BJ (cell line): Measurements from ENCODE around the gene RHEB. TPM values are rescaled to one million over a fixed set of nuclear protein-coding genes. Genes with fewer than 3 reads are reported as not detected.
A peak's percentile ranks its signal among the peaks of the same experiment; 100 is the strongest.

ENCODE experiments used
- CTCF ChIA-PET: fragments of 350-600 bp; formaldehyde crosslinking; extraction: SDS; loops from one replicate; lab custom pipeline; 2021; ENCODE audit warnings: antibody characterized with exemption, inconsistent platforms; lab: Yijun Ruan, JAX
- POLR2A ChIA-PET: fragments of 300-600 bp; sonication (Branson Sonifier 250); formaldehyde crosslinking; extraction: SDS; loops from one replicate; lab custom pipeline; 2021; ENCODE audit warnings: antibody characterized with exemption; lab: Charles Lee
- DNase-seq: peaks from one replicate; pipeline ENCODE4 v3.0.0-alpha.2; 2011; ENCODE audit warnings: low read depth
- H3K27me3 ChIP-seq: 2 replicates; pipeline ENCODE4 v1.6.0; 2011; ENCODE audit warnings: low read length; ENCODE audit not compliant: control insufficient read depth, insufficient read depth
- H3K36me3 ChIP-seq: 2 replicates; pipeline ENCODE4 v1.5.1; 2011; ENCODE audit warnings: low read length; ENCODE audit not compliant: control insufficient read depth, insufficient read depth
- H3K4me3 ChIP-seq: 2 replicates; pipeline ENCODE4 v1.5.1; 2011; ENCODE audit warnings: low read depth, mild to moderate bottlenecking, control low read depth, low read length
- polyA plus RNA-seq: library from polyadenylated mRNA; depleted of rRNA; stranded (reverse); fragments of >200 nt; gene quantifications from 2 replicates; pipeline ENCODE4 v1.2.3, GENCODE V29; 2011
- TF ChIP-seq, protein P1 (sequence below): IDR thresholded peaks from 2 replicates; pipeline ENCODE4 v1.5.1; 2011; ENCODE audit warnings: low read depth, mild to moderate bottlenecking, control low read depth, inconsistent platforms, low read length, moderate library complexity; ENCODE audit not compliant: insufficient read depth

Gene RHEB
- polyA plus RNA-seq, 1 experiment, result 45.4 TPM

GRCh38 chr7:151429560-151430331 lies 89.9 kb downstream of the RHEB start:
- DNase-seq, result no peak
- Histone ChIP-seq H3K27me3 (peaks cover 1% of the 10 kb centered on the region; the same call in 1 of the 2 replicates), H3K36me3 (no peaks in the 10 kb centered on the region), H3K4me3 (no peak overlapping the region)
- TF ChIP-seq, protein P1, sequence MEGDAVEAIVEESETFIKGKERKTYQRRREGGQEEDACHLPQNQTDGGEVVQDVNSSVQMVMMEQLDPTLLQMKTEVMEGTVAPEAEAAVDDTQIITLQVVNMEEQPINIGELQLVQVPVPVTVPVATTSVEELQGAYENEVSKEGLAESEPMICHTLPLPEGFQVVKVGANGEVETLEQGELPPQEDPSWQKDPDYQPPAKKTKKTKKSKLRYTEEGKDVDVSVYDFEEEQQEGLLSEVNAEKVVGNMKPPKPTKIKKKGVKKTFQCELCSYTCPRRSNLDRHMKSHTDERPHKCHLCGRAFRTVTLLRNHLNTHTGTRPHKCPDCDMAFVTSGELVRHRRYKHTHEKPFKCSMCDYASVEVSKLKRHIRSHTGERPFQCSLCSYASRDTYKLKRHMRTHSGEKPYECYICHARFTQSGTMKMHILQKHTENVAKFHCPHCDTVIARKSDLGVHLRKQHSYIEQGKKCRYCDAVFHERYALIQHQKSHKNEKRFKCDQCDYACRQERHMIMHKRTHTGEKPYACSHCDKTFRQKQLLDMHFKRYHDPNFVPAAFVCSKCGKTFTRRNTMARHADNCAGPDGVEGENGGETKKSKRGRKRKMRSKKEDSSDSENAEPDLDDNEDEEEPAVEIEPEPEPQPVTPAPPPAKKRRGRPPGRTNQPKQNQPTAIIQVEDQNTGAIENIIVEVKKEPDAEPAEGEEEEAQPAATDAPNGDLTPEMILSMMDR, result no peak
- ChIA-PET POLR2A (no interaction called here), CTCF (interaction anchor here (0.6 kb wide), 1 partner anchor 14 kb away, joined by 4 read pairs; no protein-coding TSS in a partner anchor)

- ChIA-PET POLR2A (interaction anchor here (1.2 kb wide), 1 partner anchor 31 kb away, joined by 3 read pairs; no protein-coding TSS in a partner anchor), CTCF (interaction anchor here (1.3 to 1.4 kb wide), 2 partner anchors 8 to 20 kb away, joined by 4 to 8 read pairs; no protein-coding TSS in a partner anchor)
- Histone ChIP-seq H3K4me3 (no peak overlapping the region), H3K36me3 (no peaks in the 10 kb centered on the region), H3K27me3 (peaks cover 1% of the 10 kb centered on the region; the same call in 1 of the 2 replicates)
- TF ChIP-seq, protein P1, result no peak
- no peak for DNase-seq
Measured at GRCh38 chr7:151429237-151429559, 90.5 kb downstream of the RHEB start.

DNA sequence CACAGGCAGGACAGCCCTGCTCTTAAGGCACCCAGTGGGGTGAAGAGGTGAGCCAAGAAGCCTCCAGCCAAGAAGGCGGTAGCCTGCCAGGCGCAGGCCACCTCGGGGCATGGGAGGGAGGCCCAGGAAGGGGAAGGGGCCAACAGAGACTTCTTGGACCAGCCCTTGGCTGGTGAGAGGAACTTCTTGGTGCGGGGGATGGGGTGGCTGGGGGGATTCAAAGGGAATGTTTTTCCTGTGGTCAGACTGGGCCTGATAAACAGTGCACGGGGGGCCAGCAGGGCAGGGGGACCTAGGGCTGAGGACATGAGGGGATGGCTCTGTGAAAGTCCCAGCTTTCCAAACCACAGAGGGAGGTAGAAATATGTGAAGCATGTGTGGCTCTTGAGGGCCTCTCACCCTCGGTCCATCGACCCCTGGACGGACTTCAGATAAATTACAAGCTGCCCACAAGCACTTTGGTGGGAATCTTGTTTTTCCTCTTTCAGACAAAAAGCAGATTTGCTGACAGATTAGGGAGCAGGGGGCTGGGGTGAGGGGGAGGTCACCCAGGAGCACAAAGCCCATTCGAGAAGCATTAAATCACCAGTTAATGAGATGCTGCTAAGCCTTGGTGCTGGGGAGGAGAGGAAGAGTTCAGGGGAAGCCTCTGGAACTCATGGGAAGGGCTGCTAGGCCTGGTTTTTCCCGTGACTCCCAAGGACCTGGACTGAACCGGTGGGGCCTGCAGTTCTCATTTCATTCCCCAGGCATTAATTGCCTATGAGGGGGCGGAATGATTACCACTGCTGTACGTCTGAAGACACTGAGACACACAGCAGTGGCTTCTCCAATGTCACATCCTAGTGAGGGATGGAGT lies 91.1 kb downstream of the RHEB start:
- no peaks in the 10 kb centered on the region for H3K36me3 ChIP-seq
- POLR2A ChIA-PET, result interaction anchor here (1.2 kb wide), 1 partner anchor 31 kb away, joined by 3 read pairs; no protein-coding TSS in a partner anchor
- CTCF ChIA-PET, result interaction anchor here (1.3 to 1.4 kb wide), 2 partner anchors 8 to 21 kb away, joined by 4 to 8 read pairs; no protein-coding TSS in a partner anchor
- no peak overlapping the region for H3K4me3 ChIP-seq
- DNase-seq, result peak; percentile 84
- TF ChIP-seq, protein P1, result no peak
- peaks cover 1% of the 10 kb centered on the region; the same call in 1 of the 2 replicates for H3K27me3 ChIP-seq

- TF ChIP-seq, protein P1, result no peak
- no peaks in the 10 kb centered on the region for H3K36me3 ChIP-seq
- no peak for DNase-seq
- H3K4me3 ChIP-seq, result no peak overlapping the region
- H3K27me3 ChIP-seq, result peaks cover 3% of the 10 kb centered on the region
- CTCF ChIA-PET, result interaction anchor here (1.3 to 1.4 kb wide), 2 partner anchors 9 to 21 kb away, joined by 4 to 8 read pairs; no protein-coding TSS in a partner anchor
- POLR2A ChIA-PET, result interaction anchor here (1.2 kb wide), 1 partner anchor 32 kb away, joined by 3 read pairs; no protein-coding TSS in a partner anchor
Measured at GRCh38 chr7:151427705-151428377, 91.9 kb downstream of the RHEB start.
